GM12872 (cell line): Measurements from ENCODE around the gene GPR52.
A peak's percentile ranks its signal among the peaks of the same experiment; 100 is the strongest.

Experiments used
- TF ChIP-seq, protein P1 (sequence below): IDR thresholded peaks from 3 replicates; pipeline ENCODE4 v1.5.1; 2011; ENCODE audit warnings: low read depth, mild to moderate bottlenecking, low read length, moderate library complexity; ENCODE audit not compliant: insufficient read depth

GPR52 gene

DNA sequence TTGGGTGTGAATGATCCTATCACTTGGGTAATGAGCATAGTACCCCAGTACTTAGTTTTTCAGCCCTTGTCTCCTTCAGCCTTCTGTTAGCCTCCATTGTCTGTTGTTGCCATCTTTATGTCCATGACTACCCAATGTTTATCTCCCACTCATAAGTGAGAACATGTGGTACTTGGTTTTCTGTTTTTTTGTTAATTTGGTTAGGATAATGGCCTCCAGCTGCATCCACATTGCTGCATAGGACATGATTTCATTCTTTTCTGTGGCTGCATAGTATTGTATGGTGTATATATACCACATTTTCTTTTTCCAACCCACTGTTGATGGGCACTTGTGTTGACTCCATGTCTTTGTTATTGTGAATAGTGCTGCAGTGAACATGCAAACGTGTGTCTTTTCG is 39.6 kb upstream of the GPR52 start:
- TF ChIP-seq, protein P1, sequence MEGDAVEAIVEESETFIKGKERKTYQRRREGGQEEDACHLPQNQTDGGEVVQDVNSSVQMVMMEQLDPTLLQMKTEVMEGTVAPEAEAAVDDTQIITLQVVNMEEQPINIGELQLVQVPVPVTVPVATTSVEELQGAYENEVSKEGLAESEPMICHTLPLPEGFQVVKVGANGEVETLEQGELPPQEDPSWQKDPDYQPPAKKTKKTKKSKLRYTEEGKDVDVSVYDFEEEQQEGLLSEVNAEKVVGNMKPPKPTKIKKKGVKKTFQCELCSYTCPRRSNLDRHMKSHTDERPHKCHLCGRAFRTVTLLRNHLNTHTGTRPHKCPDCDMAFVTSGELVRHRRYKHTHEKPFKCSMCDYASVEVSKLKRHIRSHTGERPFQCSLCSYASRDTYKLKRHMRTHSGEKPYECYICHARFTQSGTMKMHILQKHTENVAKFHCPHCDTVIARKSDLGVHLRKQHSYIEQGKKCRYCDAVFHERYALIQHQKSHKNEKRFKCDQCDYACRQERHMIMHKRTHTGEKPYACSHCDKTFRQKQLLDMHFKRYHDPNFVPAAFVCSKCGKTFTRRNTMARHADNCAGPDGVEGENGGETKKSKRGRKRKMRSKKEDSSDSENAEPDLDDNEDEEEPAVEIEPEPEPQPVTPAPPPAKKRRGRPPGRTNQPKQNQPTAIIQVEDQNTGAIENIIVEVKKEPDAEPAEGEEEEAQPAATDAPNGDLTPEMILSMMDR = no peak

DNA sequence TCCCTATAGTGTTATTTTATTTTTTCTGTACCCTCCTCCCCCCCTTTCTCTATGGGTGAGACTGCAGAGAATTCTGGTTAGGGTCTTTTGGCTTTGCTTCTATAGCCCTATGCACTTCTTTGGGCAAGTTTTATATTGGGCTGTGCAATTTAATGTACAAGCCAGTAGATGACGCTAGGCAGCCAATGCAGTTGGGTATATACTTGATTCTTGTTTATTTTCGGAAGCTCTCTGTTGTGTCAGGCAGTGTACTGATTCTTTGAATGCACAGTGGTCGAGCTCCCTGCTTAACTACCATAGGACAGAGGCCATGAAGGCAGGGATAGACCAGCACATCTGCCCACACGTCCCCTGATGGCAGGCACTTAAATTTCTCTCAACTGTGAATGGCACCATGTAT is 34.1 kb upstream of the GPR52 start:
- TF ChIP-seq, protein P1 = peak; percentile 37; the same call in 2 of the 3 replicates

DNA sequence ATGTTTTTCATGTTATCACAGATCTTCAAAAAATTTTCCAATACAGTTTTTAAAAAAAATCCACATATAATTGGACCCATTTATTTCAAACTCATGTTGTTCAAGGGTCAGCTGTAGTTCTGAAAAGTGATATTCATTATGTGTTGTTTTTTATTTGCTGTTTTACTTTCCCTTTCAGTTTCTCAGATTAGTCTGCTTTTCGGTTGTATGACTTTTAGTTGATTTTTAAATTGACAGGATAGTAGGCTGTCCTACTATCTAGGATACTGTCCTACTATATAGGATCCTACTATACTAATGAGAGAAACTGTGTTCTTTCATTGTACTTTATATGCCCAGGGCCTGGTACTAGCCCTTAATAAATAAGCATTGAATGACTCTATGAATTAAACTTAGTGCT is 33.6 kb upstream of the GPR52 start:
- TF ChIP-seq, protein P1 = no peak

DNA sequence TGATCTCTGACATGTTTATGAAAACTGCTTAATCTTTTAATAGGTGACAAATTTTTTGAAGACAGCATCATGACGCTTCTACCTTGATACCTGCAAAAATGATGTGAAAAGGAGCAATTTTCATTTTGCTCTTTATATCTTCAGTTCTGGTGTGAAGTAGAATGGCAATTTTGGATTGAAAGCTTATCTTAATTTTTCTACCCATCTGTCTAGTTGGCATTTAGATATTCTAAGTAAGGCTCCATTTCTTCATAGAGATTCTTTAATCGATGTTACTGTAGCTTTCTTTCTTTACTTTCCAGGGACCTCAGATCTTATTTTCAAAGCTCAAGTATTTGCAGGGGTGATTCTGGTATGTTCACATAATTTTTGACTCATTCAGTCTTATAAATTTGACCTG is 32.3 kb upstream of the GPR52 start:
- TF ChIP-seq, protein P1 = no peak

DNA sequence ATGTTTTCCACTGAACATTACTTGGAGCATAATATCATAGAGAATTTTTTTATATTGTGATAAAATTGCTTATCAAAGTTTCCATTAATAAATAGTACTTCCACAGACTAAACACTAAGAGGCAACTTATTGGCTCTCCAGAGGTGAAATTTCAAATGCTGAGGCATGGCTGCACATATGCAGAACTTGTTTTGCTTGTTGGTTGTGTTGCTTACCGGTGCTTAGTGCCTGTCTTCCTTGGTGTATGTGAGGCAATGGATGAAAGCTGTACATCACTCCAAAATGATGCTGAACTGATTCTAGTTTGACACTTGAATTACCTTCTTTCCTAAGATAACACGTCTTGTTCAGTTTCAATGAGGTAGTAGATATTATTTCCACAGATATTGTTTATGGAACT is 29.8 kb upstream of the GPR52 start:
- TF ChIP-seq, protein P1 = no peak

DNA sequence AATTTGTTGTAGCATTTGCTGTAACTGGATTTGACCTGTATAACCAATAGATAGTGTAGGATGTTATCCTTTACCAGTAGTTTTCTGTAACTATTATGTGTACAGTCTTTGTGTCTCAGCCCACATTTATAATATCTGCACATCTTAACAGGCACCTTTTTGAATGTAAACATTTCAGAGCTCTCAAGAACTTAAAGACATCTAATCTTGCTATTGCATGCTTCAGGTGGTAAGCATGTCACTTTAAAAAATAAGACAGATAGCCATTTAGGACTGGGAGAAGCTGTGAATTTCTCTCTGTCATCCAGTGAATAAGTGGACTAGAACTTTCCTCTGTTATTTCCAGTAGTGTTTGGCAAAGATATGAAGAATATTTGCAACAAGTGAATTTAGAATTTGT is 22.6 kb upstream of the GPR52 start:
- TF ChIP-seq, protein P1 = no peak

DNA sequence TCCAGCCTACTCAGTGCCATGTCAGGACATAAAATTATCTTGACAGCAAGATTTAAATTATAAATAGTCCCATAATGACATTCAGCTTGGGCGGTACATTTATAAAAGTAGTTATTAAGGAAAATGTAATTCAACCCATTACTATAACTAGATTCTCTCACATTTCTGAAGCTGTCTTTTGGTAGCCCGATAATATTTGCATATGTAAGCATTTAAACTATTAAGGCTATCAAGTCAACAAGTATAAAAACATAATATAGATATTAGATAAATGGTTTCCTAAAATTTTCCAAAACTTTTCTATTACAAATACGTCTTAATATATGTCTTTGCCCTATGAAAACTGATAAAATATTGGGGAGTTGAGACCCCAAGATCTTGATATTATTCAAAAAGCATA is 21.6 kb upstream of the GPR52 start:
- TF ChIP-seq, protein P1 = no peak

DNA sequence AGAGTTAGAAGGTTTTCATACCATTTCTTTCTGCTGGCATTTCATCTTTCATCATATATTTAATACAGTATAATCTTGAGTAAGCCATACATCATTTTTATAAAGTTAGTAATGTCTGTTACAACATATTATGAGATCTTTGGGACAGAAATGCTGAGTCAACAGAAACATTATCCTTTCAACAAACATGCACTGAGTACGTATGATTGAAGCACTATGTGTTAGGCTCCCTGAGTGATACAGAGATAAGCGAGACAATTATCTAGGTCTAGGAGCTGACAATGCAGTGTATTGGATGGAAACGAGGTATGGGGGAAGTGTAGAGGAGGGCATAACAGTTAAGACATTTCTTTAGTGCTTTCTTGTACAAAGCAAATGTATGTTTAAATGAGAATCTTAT is 19.7 kb upstream of the GPR52 start:
- TF ChIP-seq, protein P1 = no peak
